NB4 (cell line): Measurements from ENCODE around the gene SLC44A4.
A peak's percentile ranks its signal among the peaks of the same experiment; 100 is the strongest.
"Not testable (repeated sequence)": the region's sequence is repeated elsewhere in the genome, so short reads cannot be mapped to it uniquely, and the experiment has no call there.

Source experiments
- DNase-seq: peaks from one replicate; pipeline ENCODE4 v3.0.0; 2010; ENCODE audit warnings: low read depth
- H3K4me3 ChIP-seq: one replicate; pipeline ENCODE4 v1.5.1; 2011; ENCODE audit warnings: mild to moderate bottlenecking, low read depth, low read length, moderate library complexity
- MYC ChIP-seq: IDR thresholded peaks from 2 replicates; pipeline ENCODE4 v1.6.1; 2011; ENCODE audit warnings: low read depth, low read length
- POLR2A ChIP-seq: IDR thresholded peaks from 2 replicates; pipeline ENCODE4 v1.6.1; 2011; ENCODE audit warnings: mild to moderate bottlenecking; ENCODE audit not compliant: insufficient read length; ENCODE audit errors: extremely low read depth
- TF ChIP-seq, protein P1 (sequence below): IDR thresholded peaks from 2 replicates; pipeline ENCODE4 v1.6.1; 2011; ENCODE audit warnings: low read depth, low read length
- TF ChIP-seq, protein P2 (sequence below): IDR thresholded peaks from one replicate; pipeline ENCODE4 v1.5.1; 2012; ENCODE audit warnings: low read depth, low read length

SLC44A4 gene

DNA sequence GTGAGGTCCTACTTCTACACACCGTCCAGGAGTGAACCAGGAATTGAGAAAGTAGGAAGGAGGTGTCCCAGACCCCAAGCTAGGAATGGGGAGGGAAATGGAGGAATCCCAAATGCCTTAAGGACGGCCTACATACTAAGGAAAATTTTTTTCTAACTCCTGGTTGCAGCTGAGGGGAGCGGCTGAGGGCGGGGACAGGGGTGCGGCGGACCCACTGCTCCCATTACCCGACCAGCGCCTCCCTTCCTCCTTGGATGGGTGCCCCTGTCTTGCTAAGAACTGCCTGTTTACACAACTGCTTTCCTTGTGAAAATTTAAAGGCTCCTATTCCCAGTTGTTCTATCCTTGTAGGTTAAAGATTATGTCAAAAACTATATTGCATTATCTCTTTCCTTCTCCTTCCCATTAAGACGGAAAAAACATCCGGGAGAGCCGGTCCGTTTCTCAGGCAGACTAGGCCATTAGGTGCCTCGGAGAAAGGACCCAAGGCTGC lies 52.0 kb downstream of the SLC44A4 start:
- DNase-seq = peak; percentile 86
- peak overlapping the region; percentile 78 for H3K4me3 ChIP-seq
- peak; percentile 71 for TF ChIP-seq MYC
- TF ChIP-seq, protein P1, sequence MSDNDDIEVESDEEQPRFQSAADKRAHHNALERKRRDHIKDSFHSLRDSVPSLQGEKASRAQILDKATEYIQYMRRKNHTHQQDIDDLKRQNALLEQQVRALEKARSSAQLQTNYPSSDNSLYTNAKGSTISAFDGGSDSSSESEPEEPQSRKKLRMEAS = peak; percentile 51; the same call in 1 of the 2 replicates
- TF ChIP-seq, protein P2, sequence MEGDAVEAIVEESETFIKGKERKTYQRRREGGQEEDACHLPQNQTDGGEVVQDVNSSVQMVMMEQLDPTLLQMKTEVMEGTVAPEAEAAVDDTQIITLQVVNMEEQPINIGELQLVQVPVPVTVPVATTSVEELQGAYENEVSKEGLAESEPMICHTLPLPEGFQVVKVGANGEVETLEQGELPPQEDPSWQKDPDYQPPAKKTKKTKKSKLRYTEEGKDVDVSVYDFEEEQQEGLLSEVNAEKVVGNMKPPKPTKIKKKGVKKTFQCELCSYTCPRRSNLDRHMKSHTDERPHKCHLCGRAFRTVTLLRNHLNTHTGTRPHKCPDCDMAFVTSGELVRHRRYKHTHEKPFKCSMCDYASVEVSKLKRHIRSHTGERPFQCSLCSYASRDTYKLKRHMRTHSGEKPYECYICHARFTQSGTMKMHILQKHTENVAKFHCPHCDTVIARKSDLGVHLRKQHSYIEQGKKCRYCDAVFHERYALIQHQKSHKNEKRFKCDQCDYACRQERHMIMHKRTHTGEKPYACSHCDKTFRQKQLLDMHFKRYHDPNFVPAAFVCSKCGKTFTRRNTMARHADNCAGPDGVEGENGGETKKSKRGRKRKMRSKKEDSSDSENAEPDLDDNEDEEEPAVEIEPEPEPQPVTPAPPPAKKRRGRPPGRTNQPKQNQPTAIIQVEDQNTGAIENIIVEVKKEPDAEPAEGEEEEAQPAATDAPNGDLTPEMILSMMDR = no peak
- TF ChIP-seq POLR2A = peak; percentile 23

DNA sequence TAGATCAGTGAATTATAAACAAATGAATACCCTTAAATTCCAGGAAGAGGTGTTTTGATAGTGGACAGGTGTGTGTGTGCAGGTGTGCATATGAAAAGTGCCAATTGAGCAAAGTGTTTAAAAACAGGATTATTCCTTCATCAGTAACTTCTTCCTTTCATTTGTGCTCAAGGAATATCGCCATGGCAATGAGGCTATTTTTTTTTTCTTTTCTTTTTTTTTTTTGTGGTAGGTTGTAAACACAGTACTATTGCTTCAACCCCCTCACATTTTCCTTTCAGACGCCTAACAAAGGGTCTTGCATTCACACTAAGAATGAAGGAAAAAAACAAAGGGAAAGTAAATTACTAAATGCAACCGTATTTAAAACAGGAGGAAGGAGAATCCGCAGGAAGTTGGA lies 53.2 kb downstream of the SLC44A4 start:
- no peak for DNase-seq
- H3K4me3 ChIP-seq = no peak overlapping the region
- TF ChIP-seq POLR2A (no peak), MYC (no peak)
- TF ChIP-seq, protein P1 = no peak
- TF ChIP-seq, protein P2 = no peak

DNA sequence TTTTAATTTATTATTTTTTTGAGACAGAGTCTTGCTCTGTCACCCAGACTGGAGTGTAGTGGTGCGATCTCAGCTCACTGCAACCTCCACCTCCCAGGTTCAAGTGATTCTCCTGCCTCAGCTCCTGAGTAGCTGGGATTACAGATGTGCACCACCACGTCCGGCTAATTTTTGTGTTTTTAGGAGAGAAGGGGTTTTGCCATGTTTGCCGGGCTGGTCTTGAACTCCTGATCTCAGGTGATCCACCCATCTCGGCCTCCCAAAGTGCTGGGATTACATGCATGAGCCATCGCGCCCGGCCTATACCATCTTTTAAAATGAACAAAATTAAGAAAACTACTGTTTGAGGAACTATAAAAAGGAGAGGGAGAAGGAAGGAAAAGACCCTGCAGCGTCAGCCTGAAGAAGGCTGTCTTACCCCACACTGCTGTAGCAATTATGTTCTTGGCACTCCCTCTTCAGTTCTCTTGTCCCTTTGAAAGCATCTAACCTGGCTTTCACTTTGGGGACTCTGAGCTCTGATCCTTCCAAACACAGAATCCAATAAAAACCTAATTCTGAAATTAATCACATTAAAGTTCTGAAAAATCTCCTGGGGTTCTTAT lies 55.1 kb downstream of the SLC44A4 start:
- not testable (repeated sequence) for H3K4me3 ChIP-seq
- peak; percentile 40 for DNase-seq

DNA sequence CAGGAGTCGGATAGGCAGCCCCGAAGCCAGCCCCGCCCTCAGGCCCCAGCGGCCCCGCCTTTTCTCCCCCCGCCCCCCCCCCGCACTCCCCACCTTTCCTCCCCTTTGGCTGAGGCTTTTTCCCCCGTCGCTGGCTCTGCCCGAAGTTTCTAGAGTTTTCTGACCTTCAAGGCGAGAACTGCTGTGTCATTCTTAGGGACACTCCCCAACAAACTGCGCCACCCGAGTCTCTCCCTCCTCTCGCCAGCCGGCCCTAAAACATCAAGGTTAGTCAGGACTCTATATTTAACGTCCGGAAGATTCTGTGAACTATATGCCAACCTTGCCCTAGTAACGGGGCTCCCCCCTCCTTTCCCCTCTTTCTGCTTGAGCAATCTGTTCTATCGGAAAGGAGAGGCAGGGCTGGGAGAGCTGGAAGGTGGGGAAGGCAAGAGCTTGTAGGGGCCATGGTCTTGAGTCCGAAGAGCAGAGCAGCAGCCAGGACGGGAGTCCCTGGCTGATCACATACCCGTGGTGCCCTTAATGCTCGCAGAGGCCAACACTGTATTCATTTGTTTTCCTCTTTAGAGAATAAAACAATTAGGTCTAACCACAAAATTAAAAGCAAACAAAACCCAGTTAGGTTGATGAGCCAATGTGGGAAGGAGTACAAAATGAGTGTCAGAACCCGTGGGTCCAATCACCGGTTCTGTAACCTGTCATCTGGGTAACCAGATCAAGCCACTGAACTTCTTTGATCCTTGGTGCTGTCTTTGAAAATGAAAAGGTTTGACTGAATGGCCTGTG lies 56.6 kb downstream of the SLC44A4 start:
- DNase-seq = peak; percentile 90
- H3K4me3 ChIP-seq = peak overlapping the region; percentile 74
- peak; percentile 24 for TF ChIP-seq POLR2A
- TF ChIP-seq, protein P1 = no peak

DNA sequence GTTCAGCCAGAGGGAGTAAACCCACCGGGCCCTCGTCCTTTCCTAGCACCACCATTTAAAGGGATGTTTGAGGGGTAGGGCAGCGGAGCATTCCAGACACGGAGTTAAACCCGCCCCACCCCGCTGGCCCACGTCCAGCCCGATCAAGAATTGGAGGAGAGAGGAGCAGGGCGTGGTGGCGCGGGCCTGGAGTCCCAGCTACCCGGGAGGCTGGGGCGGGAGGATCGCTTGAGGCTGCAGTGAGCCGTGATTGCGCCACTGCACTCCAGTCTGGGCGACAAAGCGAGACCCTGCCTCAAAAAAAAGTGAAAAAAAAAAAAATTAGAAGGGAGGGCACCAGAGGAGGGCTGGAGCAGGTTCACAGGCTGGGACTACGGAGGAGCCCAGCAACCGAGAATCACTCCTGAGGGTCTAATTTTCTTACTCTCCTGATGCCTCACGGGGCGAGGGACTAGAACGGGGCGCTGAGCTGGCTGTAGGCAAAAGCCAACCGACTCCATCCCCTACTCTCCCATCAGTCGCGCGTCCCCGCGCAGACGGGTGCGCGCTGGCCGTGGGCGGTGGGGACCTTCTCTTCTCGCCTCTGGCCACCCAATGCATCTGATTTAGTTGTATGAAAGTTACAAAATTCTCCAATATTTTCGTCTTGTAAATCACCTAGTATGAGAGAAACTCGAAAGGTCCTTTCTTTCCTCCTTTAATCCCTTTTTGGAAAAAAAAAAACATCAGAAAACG lies 57.3 kb downstream of the SLC44A4 start:
- peak; percentile 81 for DNase-seq
- TF ChIP-seq POLR2A = peak; percentile 35
- no peak for TF ChIP-seq MYC

DNA sequence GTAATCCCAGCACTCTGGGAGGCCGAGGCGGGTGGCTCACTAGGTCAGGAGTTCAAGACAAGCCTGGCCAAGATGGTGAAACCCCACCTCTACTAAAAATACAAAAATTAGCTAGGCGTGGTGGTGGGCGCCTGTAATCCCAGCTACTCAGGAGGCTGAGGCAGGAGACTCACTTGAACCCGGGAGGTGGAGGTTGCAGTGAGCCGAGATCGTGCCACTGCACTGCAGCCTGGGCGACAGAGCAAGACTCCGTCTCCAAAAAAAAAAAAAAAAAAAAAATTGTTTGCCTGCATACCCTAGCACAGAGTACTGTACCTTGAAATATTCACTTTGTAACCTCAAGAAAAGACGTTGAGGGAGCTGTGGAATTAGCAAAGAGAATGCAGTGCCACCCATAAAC lies 58.4 kb downstream of the SLC44A4 start:
- DNase-seq, H3K4me3 ChIP-seq: not testable (repeated sequence)

More for the DNA sequence above, 57.3 kb downstream of the SLC44A4 start:
- H3K4me3 ChIP-seq = peak overlapping the region; percentile 74

DNA sequence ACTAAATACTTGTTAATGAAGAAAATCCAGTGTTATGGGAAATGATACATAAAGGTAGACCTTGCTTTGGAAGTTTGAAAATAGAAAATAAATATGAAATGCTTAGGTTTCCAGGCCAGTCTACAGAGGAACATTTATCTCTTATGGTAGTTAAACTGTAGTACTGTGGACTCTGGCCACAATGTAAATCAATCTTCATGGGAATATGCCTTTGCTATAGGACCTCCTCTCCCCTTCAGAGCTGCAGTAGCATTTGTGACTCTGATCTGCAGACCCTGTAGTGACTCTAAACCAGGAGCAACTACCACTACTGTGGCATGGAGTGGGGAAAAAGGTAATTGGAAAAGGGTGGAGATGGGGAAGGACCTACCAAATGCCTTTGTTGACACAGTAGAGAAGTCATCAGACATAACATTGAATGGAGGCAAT lies 58.9 kb downstream of the SLC44A4 start:
- H3K4me3 ChIP-seq = peak overlapping the region; percentile 4
- no peak for DNase-seq
- TF ChIP-seq, protein P1 = no peak
- TF ChIP-seq POLR2A (no peak), MYC (no peak)
- TF ChIP-seq, protein P2 = no peak

DNA sequence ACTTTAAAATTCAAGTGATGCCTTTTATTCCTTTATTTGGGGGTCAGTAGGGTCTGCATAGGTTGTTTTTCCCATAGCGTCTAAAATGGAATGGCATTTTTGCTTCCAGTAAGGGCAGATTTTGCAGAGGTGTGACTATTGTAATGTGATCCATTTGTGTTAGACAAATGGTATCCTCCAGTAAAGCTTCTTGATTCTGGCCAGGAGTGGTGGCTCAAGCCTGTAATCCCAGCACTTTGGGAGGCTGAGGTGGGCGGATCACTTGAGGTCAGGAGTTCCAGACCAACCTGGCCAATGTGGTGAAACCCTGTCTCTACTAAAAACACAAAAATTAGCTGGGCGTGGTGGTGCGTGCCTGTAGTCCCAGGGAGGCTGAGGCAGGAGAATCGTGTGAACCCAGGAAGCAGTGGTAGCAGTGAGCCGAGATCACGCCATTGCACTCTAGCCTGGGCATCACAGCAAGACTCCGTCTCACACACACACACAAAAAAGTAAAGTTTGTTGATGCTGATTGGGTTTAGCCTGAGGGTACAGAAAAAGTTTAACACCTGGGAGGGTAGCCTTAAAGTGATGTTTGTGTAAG lies 60.8 kb downstream of the SLC44A4 start:
- H3K4me3 ChIP-seq = peak overlapping the region; percentile 89
- not testable (repeated sequence) for DNase-seq

DNA sequence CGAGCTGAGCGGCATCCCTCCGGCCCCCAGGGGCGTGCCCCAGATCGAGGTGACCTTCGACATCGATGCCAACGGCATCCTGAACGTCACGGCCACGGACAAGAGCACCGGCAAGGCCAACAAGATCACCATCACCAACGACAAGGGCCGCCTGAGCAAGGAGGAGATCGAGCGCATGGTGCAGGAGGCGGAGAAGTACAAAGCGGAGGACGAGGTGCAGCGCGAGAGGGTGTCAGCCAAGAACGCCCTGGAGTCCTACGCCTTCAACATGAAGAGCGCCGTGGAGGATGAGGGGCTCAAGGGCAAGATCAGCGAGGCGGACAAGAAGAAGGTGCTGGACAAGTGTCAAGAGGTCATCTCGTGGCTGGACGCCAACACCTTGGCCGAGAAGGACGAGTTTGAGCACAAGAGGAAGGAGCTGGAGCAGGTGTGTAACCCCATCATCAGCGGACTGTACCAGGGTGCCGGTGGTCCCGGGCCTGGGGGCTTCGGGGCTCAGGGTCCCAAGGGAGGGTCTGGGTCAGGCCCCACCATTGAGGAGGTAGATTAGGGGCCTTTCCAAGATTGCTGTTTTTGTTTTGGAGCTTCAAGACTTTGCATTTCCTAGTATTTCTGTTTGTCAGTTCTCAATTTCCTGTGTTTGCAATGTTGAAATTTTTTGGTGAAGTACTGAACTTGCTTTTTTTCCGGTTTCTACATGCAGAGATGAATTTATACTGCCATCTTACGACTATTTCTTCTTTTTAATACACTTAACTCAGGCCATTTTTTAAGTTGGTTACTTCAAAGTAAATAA lies 61.5 kb downstream of the SLC44A4 start:
- peak overlapping the region; percentile 89 for H3K4me3 ChIP-seq
- peak; percentile 62 for DNase-seq
